Nasal cavity respiratory epithelium epithelial cell of viscerocranial mucosa (primary cell): ENCODE results near the gene DPH2. TPM values are rescaled to one million over a fixed set of nuclear protein-coding genes. Genes with fewer than 3 reads are reported as not detected.

ENCODE experiments used
- total RNA-seq: library from RNA; depleted of rRNA; stranded (reverse); fragments of >200 nt; gene quantifications from 2 replicates; pipeline ENCODE4 v1.2.3, GENCODE V29; 2014

Gene DPH2, protein sequence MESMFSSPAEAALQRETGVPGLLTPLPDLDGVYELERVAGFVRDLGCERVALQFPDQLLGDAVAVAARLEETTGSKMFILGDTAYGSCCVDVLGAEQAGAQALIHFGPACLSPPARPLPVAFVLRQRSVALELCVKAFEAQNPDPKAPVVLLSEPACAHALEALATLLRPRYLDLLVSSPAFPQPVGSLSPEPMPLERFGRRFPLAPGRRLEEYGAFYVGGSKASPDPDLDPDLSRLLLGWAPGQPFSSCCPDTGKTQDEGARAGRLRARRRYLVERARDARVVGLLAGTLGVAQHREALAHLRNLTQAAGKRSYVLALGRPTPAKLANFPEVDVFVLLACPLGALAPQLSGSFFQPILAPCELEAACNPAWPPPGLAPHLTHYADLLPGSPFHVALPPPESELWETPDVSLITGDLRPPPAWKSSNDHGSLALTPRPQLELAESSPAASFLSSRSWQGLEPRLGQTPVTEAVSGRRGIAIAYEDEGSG
- total RNA-seq: 31.4 and 39.6 TPM in 2 replicates

GRCh38 chr1:43969746-43970466 is at the start of gene DPH2:
Gene DPH2, plus strand, starts transcription at chr1:43970010. Its CDS starts 166 bp downstream, at chr1:43970176.

GRCh38 chr1:43933386-43934100 is 36.3 kb upstream of the DPH2 start, which contains the start of gene ARTN:
Gene ARTN, plus strand, starts transcription at chr1:43933801. Its CDS starts 1,856 bp downstream, at chr1:43935657.

GRCh38 chr1:43946236-43947060 is 23.4 kb upstream of the DPH2 start, which contains the start of gene IPO13:
Gene IPO13, plus strand, starts transcription at chr1:43946950. Its CDS starts 651 bp downstream, at chr1:43947601.

GRCh38 chr1:43974443-43975248 is 4.8 kb downstream of the DPH2 start, which contains the start of gene ATP6V0B:
Gene ATP6V0B, plus strand, starts transcription at chr1:43974960. Its CDS starts 81 bp downstream, at chr1:43975041.

GRCh38 chr1:43978551-43979260 is 8.9 kb downstream of the DPH2 start, which contains the start of gene B4GALT2:
Gene B4GALT2, plus strand, starts transcription at chr1:43979210. Its CDS starts 1,951 bp downstream, at chr1:43981161.

DNA sequence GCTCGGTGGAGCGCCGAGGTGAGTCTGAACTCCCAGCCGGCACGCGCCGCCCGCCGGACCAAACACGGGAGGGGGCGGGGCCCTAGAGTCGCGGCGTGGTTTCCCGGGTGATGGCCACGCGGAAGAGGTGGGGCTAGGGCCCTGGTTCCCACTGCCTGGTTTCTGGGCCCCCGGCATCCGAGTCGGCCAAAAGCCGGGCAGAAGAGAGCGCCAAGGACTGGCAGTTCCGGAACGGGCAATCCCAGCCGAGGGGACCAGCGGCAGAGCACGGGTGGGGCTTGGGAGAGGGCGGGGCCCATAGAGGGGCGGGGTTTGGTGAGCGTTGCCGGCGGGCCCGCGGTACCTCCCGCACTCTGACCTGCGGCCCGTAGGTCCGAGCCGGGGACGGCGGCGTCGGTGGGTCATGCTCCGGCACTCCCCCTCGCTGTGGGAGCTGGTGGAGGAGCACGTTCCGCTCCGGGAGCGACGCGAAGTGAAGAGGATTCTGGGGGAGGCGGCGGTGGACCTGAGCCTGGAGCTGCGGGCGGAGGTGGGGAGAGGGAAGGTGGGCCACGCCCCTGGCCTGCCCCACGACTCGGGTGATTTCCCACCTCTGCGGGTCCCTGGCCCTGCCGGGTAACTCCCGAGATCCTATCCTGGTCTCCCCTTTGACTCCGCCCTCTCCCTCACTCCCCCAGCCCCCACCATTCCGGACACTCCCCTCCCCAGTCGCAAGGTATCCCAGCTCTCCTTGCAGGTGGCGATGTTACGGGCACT is 21.8 kb downstream of the DPH2 start, which contains the start of gene CCDC24:
Gene CCDC24, plus strand, starts transcription at position 124 of the 756 bp plus-strand sequence. Its CDS starts 280 bp downstream, at position 404.

Other genes with a start within 250 kb of the DPH2 start
- 24.5 and 28.7 TPM in 2 replicates for gene ARTN, start 36.2 kb upstream of the DPH2 start, total RNA-seq
- gene IPO13, start 23.1 kb upstream of the DPH2 start, total RNA-seq: 18.8 and 53.6 TPM in 2 replicates
- 122 and 311 TPM in 2 replicates for gene ATP6V0B, start 5.0 kb downstream of the DPH2 start, total RNA-seq
- gene B4GALT2, start 9.2 kb downstream of the DPH2 start, total RNA-seq: 62.4 and 64.9 TPM in 2 replicates
- 2.4 and 4.0 TPM in 2 replicates for gene CCDC24, start 21.6 kb downstream of the DPH2 start, total RNA-seq
- gene SLC6A9, start 61.5 kb downstream of the DPH2 start, total RNA-seq: 35.5 and 57.6 TPM in 2 replicates
- not detected in 2 replicates for gene KLF17, start 148.8 kb downstream of the DPH2 start, total RNA-seq
- not detected in 2 replicates for gene KLF18, start 171.6 kb downstream of the DPH2 start, total RNA-seq
- gene DMAP1, start 243.5 kb downstream of the DPH2 start, total RNA-seq: 17.2 and 17.8 TPM in 2 replicates